HEK293 (cell line): ENCODE results near the gene PLEKHF1.

ENCODE experiments used
- CTCF ChIA-PET: fragments of 350-600 bp; formaldehyde crosslinking; extraction: SDS; loops from one replicate; lab custom pipeline; 2021; ENCODE audit warnings: antibody characterized with exemption; lab: Yijun Ruan, JAX
- POLR2A ChIA-PET: fragments of 300-600 bp; formaldehyde crosslinking; extraction: SDS; loops from one replicate; lab custom pipeline; 2020; ENCODE audit warnings: antibody characterized with exemption, inconsistent platforms; lab: Yijun Ruan, JAX
- H3K27ac ChIP-seq: fragments of 200-500 bp; sonication (Bioruptor generic); 2 replicates; pipeline ENCODE4 v1.5.1; 2014; ENCODE audit warnings: low read depth, low read length, control low read depth, inconsistent platforms; ENCODE audit errors: extremely low read depth
- H3K36me3 ChIP-seq, 2 experiments: fragments of 200-500 bp in 1 of 2; sonication (Bioruptor generic) in 1 of 2; 1 replicate in 1 of 2; 2 replicates in 1 of 2; pipeline ENCODE4 v1.5.1; 2014 to 2017; ENCODE audit warnings: inconsistent platforms in 2 of 2, low read length in 2 of 2; ENCODE audit not compliant: control insufficient read depth in 2 of 2, insufficient read depth in 1 of 2
- H3K4me1 ChIP-seq: fragments of 200-500 bp; sonication (Bioruptor generic); 2 replicates; pipeline ENCODE4 v1.5.1; 2014; ENCODE audit warnings: mild to moderate bottlenecking, low read length, inconsistent platforms; ENCODE audit not compliant: control insufficient read depth, insufficient read depth
- H3K4me3 ChIP-seq: 2 replicates; pipeline ENCODE4 v1.5.1; 2011; ENCODE audit warnings: low read depth, mild to moderate bottlenecking, control low read depth, low read length, moderate library complexity
- H3K9me3 ChIP-seq: fragments of 200-500 bp; sonication (Bioruptor generic); 2 replicates; pipeline ENCODE4 v1.5.1; 2014; ENCODE audit warnings: low read depth, low read length, inconsistent platforms; ENCODE audit not compliant: control insufficient read depth, insufficient read depth
- GLIS1 ChIP-seq: fragments of 450-650 bp; formaldehyde crosslinking; IDR thresholded peaks from 2 replicates; pipeline ENCODE4 v1.5.1; 2016; ENCODE audit warnings: missing biosample characterization, missing genetic modification characterization
- OVOL3 ChIP-seq: fragments of 450-650 bp; formaldehyde crosslinking; IDR thresholded peaks from 2 replicates; pipeline ENCODE4 v1.5.1; 2016; ENCODE audit warnings: missing biosample characterization, missing genetic modification characterization
- PBX3 ChIP-seq: sonication (generic); formaldehyde crosslinking; IDR thresholded peaks from 2 replicates; pipeline ENCODE4 v1.8.1; 2022; ENCODE audit warnings: mild to moderate bottlenecking, moderate library complexity, missing genetic modification reagents
- SP2 ChIP-seq: fragments of 450-650 bp; formaldehyde crosslinking; IDR thresholded peaks from 2 replicates; pipeline ENCODE4 v1.5.1; 2016; ENCODE audit warnings: missing biosample characterization, missing genetic modification characterization
- ZBTB49 ChIP-seq: fragments of 450-650 bp; formaldehyde crosslinking; IDR thresholded peaks from 2 replicates; pipeline ENCODE4 v1.5.1; 2016; ENCODE audit warnings: missing biosample characterization, missing genetic modification characterization, low read depth
- ZBTB8A ChIP-seq: fragments of 450-650 bp; formaldehyde crosslinking; IDR thresholded peaks from 2 replicates; pipeline ENCODE4 v1.5.1; 2016; ENCODE audit warnings: missing biosample characterization, missing genetic modification characterization
- ZFHX2 ChIP-seq: fragments of 450-650 bp; formaldehyde crosslinking; conservative IDR thresholded peaks from 2 replicates; pipeline ENCODE4 v1.5.1; 2016; ENCODE audit warnings: missing biosample characterization, missing genetic modification characterization
- ZIC2 ChIP-seq: fragments of 450-650 bp; formaldehyde crosslinking; IDR thresholded peaks from 2 replicates; pipeline ENCODE4 v1.5.1; 2016; ENCODE audit warnings: missing biosample characterization, missing genetic modification characterization
- ZNF112 ChIP-seq: fragments of 450-650 bp; formaldehyde crosslinking; IDR thresholded peaks from 2 replicates; pipeline ENCODE4 v1.5.0; 2017; ENCODE audit warnings: missing biosample characterization, missing genetic modification characterization
- ZNF148 ChIP-seq: fragments of 450-650 bp; formaldehyde crosslinking; IDR thresholded peaks from 2 replicates; pipeline ENCODE4 v1.5.0; 2017; ENCODE audit warnings: missing biosample characterization, missing genetic modification characterization, borderline replicate concordance
- ZNF26 ChIP-seq: fragments of 450-650 bp; formaldehyde crosslinking; IDR thresholded peaks from 2 replicates; pipeline ENCODE4 v1.5.1; 2016; ENCODE audit warnings: missing biosample characterization, missing genetic modification characterization
- ZNF274 ChIP-seq, 2 experiments: fragments of 200-500 bp in 1 of 2; fragments of 450-650 bp in 1 of 2; sonication (Bioruptor generic) in 1 of 2; formaldehyde crosslinking in 1 of 2; IDR thresholded peaks; 2 replicates each; pipeline versions ENCODE4 v1.5.1 to v1.6.1; 2014 to 2016; ENCODE audit warnings: borderline replicate concordance in 1 of 2, inconsistent platforms in 1 of 2, low read length in 1 of 2, missing biosample characterization in 1 of 2, missing genetic modification characterization in 1 of 2
- ZNF311 ChIP-seq: fragments of 450-650 bp; formaldehyde crosslinking; IDR thresholded peaks from 2 replicates; pipeline ENCODE4 v1.5.1; 2017; ENCODE audit warnings: missing biosample characterization, missing genetic modification characterization, borderline replicate concordance
- ZNF341 ChIP-seq: fragments of 450-650 bp; formaldehyde crosslinking; IDR thresholded peaks from 2 replicates; pipeline ENCODE4; 2016; ENCODE audit warnings: low read depth, missing biosample characterization, missing genetic modification characterization
- ZNF362 ChIP-seq: fragments of 450-650 bp; formaldehyde crosslinking; IDR thresholded peaks from 2 replicates; pipeline ENCODE4 v1.5.1; 2016; ENCODE audit warnings: missing biosample characterization, missing genetic modification characterization
- ZNF433 ChIP-seq: fragments of 450-650 bp; formaldehyde crosslinking; IDR thresholded peaks from 2 replicates; pipeline ENCODE4 v1.5.1; 2016; ENCODE audit warnings: missing biosample characterization, missing genetic modification characterization, low read depth
- ZNF549 ChIP-seq: fragments of 450-650 bp; IDR thresholded peaks from 2 replicates; pipeline ENCODE4 v1.5.1; 2018; ENCODE audit warnings: missing biosample characterization, missing genetic modification characterization, mild to moderate bottlenecking, inconsistent platforms, moderate library complexity
- ZNF600 ChIP-seq: fragments of 450-650 bp; formaldehyde crosslinking; IDR thresholded peaks from 2 replicates; pipeline ENCODE4 v1.5.1; 2016; ENCODE audit warnings: missing biosample characterization, missing genetic modification characterization
- ZNF658 ChIP-seq: fragments of 450-650 bp; formaldehyde crosslinking; IDR thresholded peaks from 2 replicates; pipeline ENCODE4; 2016; ENCODE audit warnings: missing biosample characterization, missing genetic modification characterization
- ZNF837 ChIP-seq: fragments of 450-650 bp; formaldehyde crosslinking; IDR thresholded peaks from 2 replicates; pipeline ENCODE4 v1.5.1; 2016; ENCODE audit warnings: missing biosample characterization, missing genetic modification characterization
- ZSCAN4 ChIP-seq: fragments of 450-650 bp; formaldehyde crosslinking; IDR thresholded peaks from 2 replicates; pipeline ENCODE4 v1.5.1; 2017; ENCODE audit warnings: missing biosample characterization, missing genetic modification characterization
- ZXDB ChIP-seq: fragments of 450-650 bp; formaldehyde crosslinking; IDR thresholded peaks from 2 replicates; pipeline ENCODE4 v1.5.1; 2016; ENCODE audit warnings: missing biosample characterization, missing genetic modification characterization

The PLEKHF1 gene

GRCh38 chr19:29636553-29637360, 28.5 kb upstream of the PLEKHF1 start:
- no peaks in the 10 kb centered on the region for H3K36me3 ChIP-seq
- H3K4me3 ChIP-seq = no peak overlapping the region
- no peak overlapping the region for H3K27ac ChIP-seq
- TF ChIP-seq ZIC2 (peak; percentile 99), ZNF362 (tag by site-specific recombination) (0 out of 2 replicates have a peak, but pooled peaks have one; percentile 9), ZBTB8A (tag by site-specific recombination) (0 out of 2 replicates have a peak, but pooled peaks have one; percentile 22), ZNF341 (peak; percentile 33; the same call in 1 of the 2 replicates), ZNF549 (tag by site-specific recombination) (no peak), GLIS1 (peak; percentile 64)
- POLR2A ChIA-PET = interaction anchor here (0.9 kb wide), 1 partner anchor 37 kb away, joined by 3 read pairs; no protein-coding TSS in a partner anchor
- H3K4me1 ChIP-seq = no peaks in the 10 kb centered on the region
- H3K9me3 ChIP-seq = no peaks in the 10 kb centered on the region; the same call in 1 of the 2 replicates
- CTCF ChIA-PET = interaction anchor here (0.7 to 1.2 kb wide), 5 partner anchors 26 to 1047 kb away, joined by 3 to 9 read pairs (median 3); no protein-coding TSS in a partner anchor

- ChIA-PET POLR2A (interaction anchor here (0.6 to 2.2 kb wide), 2 partner anchors 33 kb away, joined by 3 to 6 read pairs; partner anchors contain the start of gene POP4), CTCF (interaction anchor here (0.6 to 1.7 kb wide), 6 partner anchors 28 to 1405 kb away, joined by 3 to 14 read pairs (median 5); no protein-coding TSS in a partner anchor)
- H3K36me3 ChIP-seq = no peaks in the 10 kb centered on the region
- no peak overlapping the region for H3K27ac ChIP-seq
- no peaks in the 10 kb centered on the region for H3K4me1 ChIP-seq
- no peaks in the 10 kb centered on the region; the same call in 1 of the 2 replicates for H3K9me3 ChIP-seq
- TF ChIP-seq ZNF600 (tag by site-specific recombination) (no peak), ZSCAN4 (tag by site-specific recombination) (no peak), ZNF311 (tag by site-specific recombination) (no peak), SP2 (tag by site-specific recombination) (no peak), ZXDB (tag by site-specific recombination) (no peak), OVOL3 (tag by site-specific recombination) (no peak), ZNF148 (tag by site-specific recombination) (no peak), ZNF112 (tag by site-specific recombination) (no peak), ZNF837 (tag by site-specific recombination) (no peak), ZNF658 (no peak), ZBTB49 (no peak), ZNF26 (no peak), ZNF433 (no peak), ZFHX2 (no peak), PBX3 (CRISPR knock-in tag) (no peak), ZNF274 (IDR thresholded peaks at IDR 0.05; ENCODE audit: low read length) (no peak), ZNF274 (tag by site-specific recombination; IDR thresholded peaks at IDR 0.05; ENCODE audit: borderline replicate concordance) (no peak)
- no peak overlapping the region for H3K4me3 ChIP-seq
These were observed 26.2 kb upstream of the PLEKHF1 start for GRCh38 chr19:29639086-29639485.
